Measurements from ENCODE around the gene GP1BB.

Gene GP1BB

DNA sequence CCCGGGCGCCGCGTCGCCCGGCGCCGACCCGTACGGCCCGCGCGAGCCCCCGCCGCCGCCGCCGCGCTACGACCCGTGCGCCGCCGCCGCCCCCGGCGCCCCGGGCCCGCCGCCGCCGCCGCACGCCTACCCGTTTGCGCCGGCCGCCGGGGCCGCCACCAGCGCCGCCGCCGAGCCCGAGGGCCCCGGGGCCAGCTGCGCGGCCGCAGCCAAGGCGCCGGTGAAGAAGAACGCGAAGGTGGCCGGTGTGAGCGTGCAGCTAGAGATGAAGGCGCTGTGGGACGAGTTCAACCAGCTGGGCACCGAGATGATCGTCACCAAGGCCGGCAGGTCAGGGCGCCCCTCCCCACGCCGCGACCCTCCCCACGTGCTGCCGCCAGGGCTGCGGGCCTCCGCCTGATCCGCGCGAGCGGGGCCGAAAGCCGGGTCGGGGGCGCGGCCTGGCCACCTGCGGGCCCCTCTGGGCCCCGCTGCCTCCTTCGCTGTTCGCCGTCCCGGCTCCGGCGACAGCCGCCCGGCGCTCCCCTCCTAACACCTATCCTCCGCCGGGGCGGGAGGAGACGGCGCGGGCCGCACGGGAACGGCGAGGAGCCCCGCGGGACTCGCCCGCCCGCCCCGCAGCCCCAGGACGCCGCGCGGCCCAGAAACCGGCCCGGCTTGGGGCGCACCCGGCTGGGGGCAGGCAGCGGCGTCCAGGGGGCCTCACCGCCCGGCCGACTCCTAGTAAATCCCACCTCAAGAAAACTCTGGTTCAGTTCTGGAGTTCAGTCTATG lies 37.8 kb downstream of the GP1BB start:
- TF ChIP-seq, protein P1, sequence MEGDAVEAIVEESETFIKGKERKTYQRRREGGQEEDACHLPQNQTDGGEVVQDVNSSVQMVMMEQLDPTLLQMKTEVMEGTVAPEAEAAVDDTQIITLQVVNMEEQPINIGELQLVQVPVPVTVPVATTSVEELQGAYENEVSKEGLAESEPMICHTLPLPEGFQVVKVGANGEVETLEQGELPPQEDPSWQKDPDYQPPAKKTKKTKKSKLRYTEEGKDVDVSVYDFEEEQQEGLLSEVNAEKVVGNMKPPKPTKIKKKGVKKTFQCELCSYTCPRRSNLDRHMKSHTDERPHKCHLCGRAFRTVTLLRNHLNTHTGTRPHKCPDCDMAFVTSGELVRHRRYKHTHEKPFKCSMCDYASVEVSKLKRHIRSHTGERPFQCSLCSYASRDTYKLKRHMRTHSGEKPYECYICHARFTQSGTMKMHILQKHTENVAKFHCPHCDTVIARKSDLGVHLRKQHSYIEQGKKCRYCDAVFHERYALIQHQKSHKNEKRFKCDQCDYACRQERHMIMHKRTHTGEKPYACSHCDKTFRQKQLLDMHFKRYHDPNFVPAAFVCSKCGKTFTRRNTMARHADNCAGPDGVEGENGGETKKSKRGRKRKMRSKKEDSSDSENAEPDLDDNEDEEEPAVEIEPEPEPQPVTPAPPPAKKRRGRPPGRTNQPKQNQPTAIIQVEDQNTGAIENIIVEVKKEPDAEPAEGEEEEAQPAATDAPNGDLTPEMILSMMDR (IDR thresholded peaks at IDR 0.05; ENCODE audit: low read depth, low read length): no peak
- in situ Hi-C loops (cut with HindIII; ENCODE audit: low sequenced_read_pairs): no loop called here
- H3K4me3 ChIP-seq (ENCODE audit: low read depth, low read length): no peak overlapping the region
- no peak for DNase-seq (ENCODE audit: low read depth, low spot score)

DNA sequence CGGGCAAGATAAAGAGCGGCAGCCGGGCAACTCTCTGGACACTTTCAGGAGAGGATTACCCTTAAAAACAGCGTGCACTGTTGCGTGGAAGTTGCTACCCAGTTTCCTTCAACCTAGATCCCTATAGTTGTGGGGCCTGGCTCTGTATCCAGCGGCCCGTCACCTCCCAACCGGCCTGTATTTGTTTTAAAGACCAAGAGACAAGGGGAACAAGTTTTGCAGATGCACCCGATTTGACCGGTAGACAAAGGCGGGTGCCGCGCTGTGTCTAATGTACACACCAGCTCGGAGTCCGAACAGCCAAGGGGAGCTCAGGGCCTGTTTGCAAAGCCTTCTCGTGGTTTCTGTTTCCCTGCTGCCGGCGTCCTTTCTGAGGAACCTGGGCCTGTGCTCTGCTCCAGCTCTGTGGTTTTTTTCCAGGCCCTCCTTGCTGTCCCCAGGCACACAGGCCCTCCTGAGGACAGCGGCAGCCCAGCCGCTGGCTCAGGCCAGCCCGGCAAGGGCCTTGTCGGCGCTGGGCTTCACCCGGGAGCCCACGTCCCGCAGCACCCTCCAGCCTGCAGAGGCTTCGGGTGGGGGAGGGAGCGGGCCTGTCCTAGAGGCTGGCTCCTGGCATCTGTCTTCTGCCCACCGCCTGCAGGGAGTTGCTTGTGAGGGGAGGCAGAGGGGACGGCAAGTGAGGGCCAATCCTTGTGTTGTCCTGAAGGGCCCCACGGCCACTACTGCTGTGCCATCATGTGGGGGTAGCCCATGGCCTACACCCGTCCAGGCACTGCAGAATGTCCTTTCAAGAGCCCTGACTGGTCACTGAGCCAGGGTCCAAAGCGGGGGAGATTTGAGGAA lies 38.6 kb downstream of the GP1BB start:
- in situ Hi-C loops (cut with HindIII; ENCODE audit: low sequenced_read_pairs): no loop called here
- no peak for DNase-seq (ENCODE audit: low read depth, low spot score)
- H3K4me3 ChIP-seq (ENCODE audit: low read depth, low read length): no peak overlapping the region
- TF ChIP-seq, protein P1 (IDR thresholded peaks at IDR 0.05; ENCODE audit: low read depth, low read length): no peak

DNA sequence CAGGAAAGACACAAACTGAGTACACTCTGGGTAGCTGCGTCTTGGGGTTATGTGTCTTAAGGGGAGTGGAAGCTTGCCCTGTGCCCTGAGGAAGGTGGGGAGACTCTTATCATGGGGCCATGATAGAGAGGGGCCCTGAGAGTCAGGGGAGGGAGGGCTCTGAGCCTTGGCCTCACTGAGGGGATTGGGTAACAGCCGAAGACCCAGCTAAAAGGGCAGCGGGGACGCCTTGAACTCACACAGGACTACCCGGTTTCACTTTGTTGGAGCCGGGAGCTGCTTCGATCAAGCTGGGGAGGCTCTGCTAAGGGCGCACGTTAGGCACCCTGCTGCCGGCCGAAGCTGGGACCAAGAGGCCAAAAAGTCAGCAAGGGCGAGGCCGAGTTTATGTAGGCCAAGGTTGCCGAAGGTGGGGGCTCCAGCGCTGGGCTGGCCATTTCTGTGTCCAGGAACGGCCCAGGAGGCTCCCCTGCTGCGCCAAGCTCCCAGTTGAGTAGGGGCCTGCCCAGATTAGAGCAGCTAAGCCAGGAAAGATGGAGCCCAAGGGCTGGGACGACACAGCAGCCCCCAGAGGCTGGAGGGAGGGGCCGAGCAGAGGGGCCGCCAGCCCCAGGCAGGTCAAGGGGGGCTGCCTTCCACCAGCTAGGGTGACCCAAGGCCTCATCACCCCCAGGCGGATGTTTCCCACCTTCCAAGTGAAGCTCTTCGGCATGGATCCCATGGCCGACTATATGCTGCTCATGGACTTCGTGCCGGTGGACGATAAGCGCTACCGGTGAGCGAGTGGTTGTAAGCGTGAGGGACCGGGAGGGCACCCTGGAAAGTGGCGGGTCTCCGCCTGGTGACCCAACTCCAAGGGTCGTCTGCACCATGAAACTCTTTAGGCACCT lies 39.5 kb downstream of the GP1BB start:
- in situ Hi-C loops (cut with HindIII; ENCODE audit: low sequenced_read_pairs): no loop called here
- no peak for DNase-seq (ENCODE audit: low read depth, low spot score)
- no peak overlapping the region for H3K4me3 ChIP-seq (ENCODE audit: low read depth, low read length)
- TF ChIP-seq, protein P1 (IDR thresholded peaks at IDR 0.05; ENCODE audit: low read depth, low read length): no peak

DNA sequence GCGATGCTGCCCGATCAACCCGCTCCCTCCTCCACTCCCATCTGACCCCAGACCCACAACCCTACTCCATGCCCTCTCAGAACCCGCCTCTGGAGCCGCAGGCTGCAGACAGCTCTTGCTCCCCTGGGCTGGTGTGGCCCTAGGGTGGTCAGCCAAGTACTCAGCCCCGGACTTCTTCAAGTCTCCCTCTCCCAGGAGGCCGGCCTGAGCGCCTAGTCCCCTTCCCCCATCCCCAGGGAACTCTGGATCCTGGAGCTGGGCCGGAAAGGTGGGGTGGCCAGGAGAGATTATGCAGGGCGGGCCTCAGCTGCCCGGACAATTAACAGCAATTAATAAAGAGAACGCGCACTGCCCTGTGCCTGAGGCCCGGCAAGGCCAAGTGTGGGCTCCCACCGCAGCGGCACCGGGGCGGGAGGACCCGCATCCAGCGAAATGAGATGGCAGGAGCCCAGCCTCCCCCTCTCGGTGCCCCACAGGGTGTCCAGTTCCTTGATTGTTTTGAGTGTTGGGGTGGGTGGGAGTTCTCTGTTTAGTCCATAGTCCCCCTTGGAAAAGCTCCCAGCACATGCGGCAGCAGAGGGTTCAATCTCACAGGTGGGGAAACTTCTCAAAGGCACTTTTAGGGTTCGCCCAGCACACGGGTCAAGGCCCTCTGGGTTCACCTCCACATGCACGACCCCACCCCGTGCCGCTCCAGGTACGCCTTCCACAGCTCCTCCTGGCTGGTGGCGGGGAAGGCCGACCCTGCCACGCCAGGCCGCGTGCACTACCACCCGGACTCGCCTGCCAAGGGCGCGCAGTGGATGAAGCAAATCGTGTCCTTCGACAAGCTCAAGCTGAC lies 40.3 kb downstream of the GP1BB start:
- H3K4me3 ChIP-seq (ENCODE audit: low read depth, low read length): no peak overlapping the region
- TF ChIP-seq, protein P1 (IDR thresholded peaks at IDR 0.05; ENCODE audit: low read depth, low read length): no peak
- no peak for DNase-seq (ENCODE audit: low read depth, low spot score)
- in situ Hi-C loops (cut with HindIII; ENCODE audit: low sequenced_read_pairs): no loop called here

DNA sequence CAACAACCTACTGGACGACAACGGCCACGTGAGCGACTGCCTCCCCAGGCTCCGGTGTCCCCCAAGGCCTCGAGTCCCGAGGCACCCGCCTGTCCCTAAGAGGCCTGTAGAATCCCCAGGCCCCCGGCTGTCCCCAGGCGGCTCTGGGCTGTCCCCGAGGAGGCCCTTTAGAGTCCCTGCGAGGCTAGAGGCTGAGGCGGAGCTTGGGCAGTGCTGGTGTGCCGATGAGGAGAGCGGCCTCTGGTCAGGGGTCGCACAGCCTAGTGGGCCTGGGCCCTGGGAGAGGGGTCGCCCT lies 40.9 kb downstream of the GP1BB start:
- in situ Hi-C loops (cut with HindIII; ENCODE audit: low sequenced_read_pairs): no loop called here
- DNase-seq (ENCODE audit: low read depth, low spot score): no peak
- TF ChIP-seq, protein P1 (IDR thresholded peaks at IDR 0.05; ENCODE audit: low read depth, low read length): no peak
- no peak overlapping the region for H3K4me3 ChIP-seq (ENCODE audit: low read depth, low read length)

Data from astrocyte of the spinal cord (primary cell).